ENCODE data around the gene USP20. TPM values are rescaled to one million over a fixed set of nuclear protein-coding genes. Genes with fewer than 3 reads are reported as not detected.

Gene USP20
- total RNA-seq, 1 donor from 2014 or later = 21.3 TPM

GRCh38 chr9:129853614-129854013, 18.4 kb downstream of the USP20 start:
- no peak overlapping the region for H3K27ac Mint-ChIP-seq (ENCODE audit: unreplicated experiment)
- H3K27me3 Mint-ChIP-seq (ENCODE audit: low read depth) = no peaks in the 10 kb centered on the region
- DNase-seq (ENCODE audit: low spot score) = no peak
- peaks cover 23% of the 10 kb centered on the region for H3K36me3 Mint-ChIP-seq (ENCODE audit: low read depth)
- TF ChIP-seq CTCF (IDR thresholded peaks at IDR 0.05) = no peak
- peaks cover 52% of the 10 kb centered on the region for H3K4me1 Mint-ChIP-seq (ENCODE audit: low read depth)
- no peak overlapping the region for H3K4me3 Mint-ChIP-seq (ENCODE audit: unreplicated experiment)
- no peaks in the 10 kb centered on the region for H3K9me3 Mint-ChIP-seq (ENCODE audit: low read depth)

- Mint-ChIP-seq H3K36me3 (ENCODE audit: low read depth) (peaks cover 24% of the 10 kb centered on the region), H3K27me3 (ENCODE audit: low read depth) (no peaks in the 10 kb centered on the region), H3K4me1 (ENCODE audit: low read depth) (peaks cover 48% of the 10 kb centered on the region), H3K4me3 (ENCODE audit: unreplicated experiment) (no peak overlapping the region), H3K27ac (ENCODE audit: unreplicated experiment) (no peak overlapping the region), H3K9me3 (ENCODE audit: low read depth) (no peaks in the 10 kb centered on the region)
- TF ChIP-seq CTCF (IDR thresholded peaks at IDR 0.05) = no peak
- no peak for DNase-seq (ENCODE audit: low spot score)
These were observed 19.4 kb downstream of the USP20 start for GRCh38 chr9:129854588-129855110.

- no peak for DNase-seq (ENCODE audit: low spot score)
- no peak for TF ChIP-seq CTCF (IDR thresholded peaks at IDR 0.05)
- H3K27me3 Mint-ChIP-seq (ENCODE audit: low read depth) = no peaks in the 10 kb centered on the region
- H3K4me3 Mint-ChIP-seq (ENCODE audit: unreplicated experiment) = peak overlapping the region; percentile 16
- H3K36me3 Mint-ChIP-seq (ENCODE audit: low read depth) = peaks cover 23% of the 10 kb centered on the region
- H3K4me1 Mint-ChIP-seq (ENCODE audit: low read depth) = peaks cover 25% of the 10 kb centered on the region
- peak overlapping the region; percentile 88 for H3K27ac Mint-ChIP-seq (ENCODE audit: unreplicated experiment)
- H3K9me3 Mint-ChIP-seq (ENCODE audit: low read depth) = no peaks in the 10 kb centered on the region
These were observed 21.9 kb downstream of the USP20 start for GRCh38 chr9:129857207-129857606.

- peaks cover 25% of the 10 kb centered on the region for H3K4me1 Mint-ChIP-seq (ENCODE audit: low read depth)
- H3K36me3 Mint-ChIP-seq (ENCODE audit: low read depth) = peaks cover 23% of the 10 kb centered on the region
- TF ChIP-seq CTCF (IDR thresholded peaks at IDR 0.05) = no peak
- H3K27me3 Mint-ChIP-seq (ENCODE audit: low read depth) = no peaks in the 10 kb centered on the region
- no peak overlapping the region for H3K4me3 Mint-ChIP-seq (ENCODE audit: unreplicated experiment)
- DNase-seq (ENCODE audit: low spot score) = peak; percentile 42
- no peaks in the 10 kb centered on the region for H3K9me3 Mint-ChIP-seq (ENCODE audit: low read depth)
- no peak overlapping the region for H3K27ac Mint-ChIP-seq (ENCODE audit: unreplicated experiment)
These were observed 23.1 kb downstream of the USP20 start for GRCh38 chr9:129858167-129858962.

- Mint-ChIP-seq H3K4me1 (ENCODE audit: low read depth) (peaks cover 18% of the 10 kb centered on the region), H3K36me3 (ENCODE audit: low read depth) (peaks cover 29% of the 10 kb centered on the region), H3K4me3 (ENCODE audit: unreplicated experiment) (no peak overlapping the region), H3K9me3 (ENCODE audit: low read depth) (no peaks in the 10 kb centered on the region), H3K27me3 (ENCODE audit: low read depth) (no peaks in the 10 kb centered on the region), H3K27ac (ENCODE audit: unreplicated experiment) (no peak overlapping the region)
- no peak for TF ChIP-seq CTCF (IDR thresholded peaks at IDR 0.05)
- DNase-seq (ENCODE audit: low spot score) = peak; percentile 36
These were observed 25.6 kb downstream of the USP20 start for GRCh38 chr9:129860653-129861446.
